GM12878 (cell line): ENCODE measurements around the gene COL5A1. TPM values are rescaled to one million over a fixed set of nuclear protein-coding genes. Genes with fewer than 3 reads are reported as not detected.

Experiments used
- ATAC-seq: fragments of 200-7000 bp; cut with Tn5 transposase; 3 replicates; pipeline ENCODE4 v1.9.1; 2020; ENCODE audit warnings: mild to moderate bottlenecking, moderate library complexity
- BruUV-seq: library from RNA; stranded (reverse); fragments of 400-500 nt; replicated peaks from 2 replicates; lab custom pipeline; 2021; lab: Mats Ljungman, UMichigan
- CTCF ChIA-PET: fragments of 300-600 bp; sonication (Branson Sonifier 250); formaldehyde crosslinking; extraction: SDS; loops from one replicate; lab custom pipeline; 2021; ENCODE audit warnings: inconsistent platforms; lab: Yijun Ruan, JAX
- POLR2A ChIA-PET: fragments of 350-600 bp; formaldehyde crosslinking; extraction: SDS; loops from one replicate; lab custom pipeline; 2021; ENCODE audit warnings: inconsistent platforms; lab: Charles Lee
- RAD21 ChIA-PET: fragments of 300-600 bp; sonication (Branson Sonifier 250); formaldehyde crosslinking; loops from one replicate; lab custom pipeline; 2023; ENCODE audit warnings: antibody characterized with exemption; ENCODE audit not compliant: unreplicated experiment; lab: Charles Lee
- SMC1A ChIA-PET: fragments of 300-600 bp; sonication (Branson Sonifier 250); formaldehyde crosslinking; loops from one replicate; lab custom pipeline; 2023; ENCODE audit not compliant: unreplicated experiment, uncharacterized antibody; lab: Charles Lee
- DNase-seq: peaks from one replicate; pipeline ENCODE4 v3.0.0-alpha.2; 2011; ENCODE audit warnings: low read depth, low spot score
- FAIRE-seq: peaks from 3 replicates; lab custom pipeline; 2011; peaks lifted over from hg19 to GRCh38; lab: Jason Lieb, UNC
- H2AFZ ChIP-seq: 2 replicates; pipeline ENCODE4 v1.6.0; 2011; ENCODE audit warnings: low read depth, low read length, control low read depth; ENCODE audit not compliant: control insufficient read depth
- H3K27ac ChIP-seq: 2 replicates; pipeline ENCODE4 v1.5.1; 2011; ENCODE audit warnings: control low read depth; ENCODE audit not compliant: control insufficient read depth, insufficient read depth
- H3K27me3 ChIP-seq, 2 experiments: replicated peaks in 1 of 2; 2 replicates each; pipeline versions ENCODE4 v1.6.0 to v1.6.1; 2011; ENCODE audit warnings: low read length in 1 of 2; ENCODE audit not compliant: control insufficient read depth in 2 of 2, insufficient read depth in 2 of 2
- H3K36me3 ChIP-seq, 2 experiments: 2 replicates each; pipeline ENCODE4 v1.5.1; 2011; ENCODE audit warnings: low read length in 1 of 2; ENCODE audit not compliant: control insufficient read depth in 2 of 2, insufficient read depth in 2 of 2
- H3K4me1 ChIP-seq: 2 replicates; pipeline ENCODE4 v1.6.1; 2011; ENCODE audit warnings: mild to moderate bottlenecking, low read length, moderate library complexity, mixed read lengths; ENCODE audit not compliant: control insufficient read depth, insufficient read depth
- H3K4me2 ChIP-seq: 2 replicates; pipeline ENCODE4 v1.6.0; 2011; ENCODE audit warnings: control low read depth; ENCODE audit not compliant: control insufficient read depth, insufficient read depth
- H3K4me3 ChIP-seq: fragments of 200-600 bp; sonication (generic); 2 replicates; pipeline ENCODE4 v1.5.1; 2016
- H3K79me2 ChIP-seq: 2 replicates; pipeline ENCODE4 v1.6.0; 2011; ENCODE audit warnings: low read length; ENCODE audit not compliant: control insufficient read depth, insufficient read depth
- H3K9ac ChIP-seq: 2 replicates; pipeline ENCODE4 v1.8.0; 2011; ENCODE audit warnings: low read length, control low read depth, mixed read lengths; ENCODE audit not compliant: control insufficient read depth, insufficient read depth
- H3K9me3 ChIP-seq: replicated peaks from 3 replicates; pipeline ENCODE4 v1.5.1; 2011; ENCODE audit warnings: mild to moderate bottlenecking, low read length; ENCODE audit not compliant: control insufficient read depth, insufficient read depth
- H4K20me1 ChIP-seq: 2 replicates; pipeline ENCODE4 v1.6.0; 2011; ENCODE audit not compliant: control insufficient read depth, insufficient read depth
- ASH2L ChIP-seq: fragments of 300-600, 200-600 bp; sonication (generic); IDR thresholded peaks from 2 replicates; pipeline ENCODE4 v1.6.1; 2017; ENCODE audit warnings: low read depth, mild to moderate bottlenecking, borderline replicate concordance
- BHLHE40 ChIP-seq, 2 experiments: fragments of 450-650 bp in 1 of 2; IDR thresholded peaks; 2 replicates each; pipeline ENCODE4 v1.6.1; 2011 to 2017; ENCODE audit warnings: low read depth in 2 of 2, borderline replicate concordance in 1 of 2, improper control_type of control experiment in 1 of 2, low read length in 1 of 2, mild to moderate bottlenecking in 1 of 2
- EED ChIP-seq: sonication (generic); IDR thresholded peaks from 2 replicates; pipeline ENCODE4 v1.6.1; 2016; ENCODE audit warnings: antibody characterized with exemption, low read depth
- IRF4 ChIP-seq: IDR thresholded peaks from 2 replicates; pipeline ENCODE4 v1.6.1; 2011; ENCODE audit warnings: low read depth, low read length
- MYB ChIP-seq: fragments of 150-350 bp; IDR thresholded peaks from 2 replicates; pipeline ENCODE4 v1.6.1; 2014; ENCODE audit warnings: mild to moderate bottlenecking, low read depth, low read length, borderline replicate concordance
- POU2F2 ChIP-seq: IDR thresholded peaks from 3 replicates; pipeline ENCODE4 v1.6.1; 2011; ENCODE audit warnings: low read depth, mild to moderate bottlenecking, low read length, borderline replicate concordance
- RBBP5 ChIP-seq: fragments of 200-600 bp; sonication (generic); conservative IDR thresholded peaks from 2 replicates; pipeline ENCODE4 v1.6.1; 2016
- SIN3A ChIP-seq: IDR thresholded peaks from 2 replicates; pipeline ENCODE4 v1.6.1; 2012; ENCODE audit warnings: low read depth, low read length, improper control_type of control experiment
- SMAD5 ChIP-seq: IDR thresholded peaks from 2 replicates; pipeline ENCODE4 v1.6.1; 2016; ENCODE audit warnings: antibody characterized with exemption, low read depth
- SREBF1 ChIP-seq: IDR thresholded peaks from 2 replicates; pipeline ENCODE4 v1.6.1; 2012; ENCODE audit warnings: mild to moderate bottlenecking, low read length
- STAT1 ChIP-seq: fragments of 450-650 bp; conservative IDR thresholded peaks from 2 replicates; pipeline ENCODE4 v1.6.1; 2014; ENCODE audit warnings: antibody characterized with exemption, mild to moderate bottlenecking
- SUPT20H ChIP-seq: IDR thresholded peaks from 2 replicates; pipeline ENCODE4 v1.6.1; 2011; ENCODE audit warnings: low read depth, mild to moderate bottlenecking, low read length, moderate library complexity, borderline replicate concordance; ENCODE audit not compliant: control insufficient read depth
- USF1 ChIP-seq: IDR thresholded peaks from 2 replicates; pipeline ENCODE4 v1.6.1; 2011; ENCODE audit warnings: borderline replicate concordance, low read depth, mild to moderate bottlenecking, moderate library complexity, mixed read lengths, low read length; ENCODE audit not compliant: insufficient read depth; ENCODE audit errors: extremely low read length
- ZNF384 ChIP-seq: IDR thresholded peaks from 2 replicates; pipeline ENCODE4 v1.6.1; 2012; ENCODE audit warnings: low read depth, mild to moderate bottlenecking, low read length, improper control_type of control experiment, borderline replicate concordance
- WGBS: methylation state at CpG from one replicate; pipeline ENCODE4 v1.1.6; 2016; ENCODE audit warnings: low lambda C conversion rate; ENCODE audit not compliant: insufficient replicate concordance, insufficient coverage; ENCODE audit errors: missing lambda C conversion rate; 5-methylcytosine and 5-hydroxymethylcytosine counted together
- in situ Hi-C: fragments of 300-500 bp; cut with MboI; formaldehyde crosslinking; loops from 9 replicates; pipeline ENCODE4 v1.14.3; 2018; ENCODE audit warnings: mixed read lengths
- intact Hi-C: fragments of 100-400 bp; cut with micrococcal nuclease; formaldehyde crosslinking; loops from one replicate; pipeline ENCODE4 v1.14.2; 2022; ENCODE audit not compliant: unreplicated experiment
- polyA plus RNA-seq, 11 experiments: library from polyadenylated mRNA; depleted of rRNA in 4 of 11; unstranded in 6 of 11; stranded (reverse) in 5 of 11; fragments of >200 nt; fragmentation: Nextera tagmentation in 4 of 11; fragmentation: Illumina TruSeq in 1 of 11; extraction: Ambion mirVana in 4 of 11; extraction: Trizol in 1 of 11; gene quantifications; 1 replicate in 1 of 11; 2 replicates in 10 of 11; pipeline versions ENCODE4 v1.2.1 to v1.2.3, GENCODE V29; 2011 to 2016; ENCODE audit warnings: inconsistent platforms in 2 of 11, missing spikeins in 2 of 11, low read depth in 1 of 11
- total RNA-seq, 4 experiments: library from RNA; depleted of rRNA in 3 of 4; stranded (reverse); fragments of >200 nt in 3 of 4; fragmentation: Illumina TruSeq in 1 of 4; extraction: Trizol in 1 of 4; gene quantifications; 2 replicates each; pipeline versions ENCODE4 v1.2.1 to v1.2.3, GENCODE V29; 2013 to 2021
- TF ChIP-seq, protein P1 (sequence below): IDR thresholded peaks from 2 replicates; pipeline ENCODE4 v1.6.1; 2011; ENCODE audit warnings: mild to moderate bottlenecking, low read depth, low read length, moderate library complexity; ENCODE audit not compliant: insufficient replicate concordance
- TF ChIP-seq, protein P2 (sequence below): fragments of 450-650 bp; formaldehyde crosslinking; IDR thresholded peaks from 2 replicates; pipeline ENCODE4 v1.4.0; 2020; ENCODE audit warnings: mild to moderate bottlenecking, moderate library complexity

COL5A1 gene
- total and polyA plus RNA-seq, 10 of the 15 experiments (the other 5 are each of a cell fraction or from before 2014, with no cell fraction given): under 0.01 to 0.15 (median 0.13) TPM; not detected in 4

- 41% methylated on average over 14 of the region's 14 CpGs for WGBS
- no peak for DNase-seq
- Histone ChIP-seq H2AFZ (no peak overlapping the region), H3K27ac (no peak overlapping the region), H3K9me3 (no peaks in the 10 kb centered on the region), H4K20me1 (no peaks in the 10 kb centered on the region), H3K9ac (no peak overlapping the region), H3K4me2 (no peak overlapping the region), H3K36me3 (no peaks in the 10 kb centered on the region), H3K4me1 (no peaks in the 10 kb centered on the region), H3K4me3 (no peak overlapping the region), H3K27me3 (peaks cover 0 to 2% of the 10 kb centered on the region in 2 experiments; a peak in 2 of 4 replicates), H3K79me2 (no peaks in the 10 kb centered on the region)
- no peak for FAIRE-seq
- no TSS peak for BruUV-seq
- ATAC-seq: no peak
- in situ Hi-C loops: no loop called here
- POLR2A ChIA-PET: no interaction called here
- SMC1A ChIA-PET: no interaction called here
- CTCF ChIA-PET: no interaction called here
- RAD21 ChIA-PET: no interaction called here
- intact Hi-C loops: no loop called here
- TF ChIP-seq SMAD5: no peak
- TF ChIP-seq SUPT20H: no peak
- TF ChIP-seq, protein P1, sequence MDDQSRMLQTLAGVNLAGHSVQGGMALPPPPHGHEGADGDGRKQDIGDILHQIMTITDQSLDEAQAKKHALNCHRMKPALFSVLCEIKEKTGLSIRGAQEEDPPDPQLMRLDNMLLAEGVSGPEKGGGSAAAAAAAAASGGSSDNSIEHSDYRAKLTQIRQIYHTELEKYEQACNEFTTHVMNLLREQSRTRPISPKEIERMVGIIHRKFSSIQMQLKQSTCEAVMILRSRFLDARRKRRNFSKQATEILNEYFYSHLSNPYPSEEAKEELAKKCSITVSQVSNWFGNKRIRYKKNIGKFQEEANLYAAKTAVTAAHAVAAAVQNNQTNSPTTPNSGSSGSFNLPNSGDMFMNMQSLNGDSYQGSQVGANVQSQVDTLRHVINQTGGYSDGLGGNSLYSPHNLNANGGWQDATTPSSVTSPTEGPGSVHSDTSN: no peak
- TF ChIP-seq, protein P2, sequence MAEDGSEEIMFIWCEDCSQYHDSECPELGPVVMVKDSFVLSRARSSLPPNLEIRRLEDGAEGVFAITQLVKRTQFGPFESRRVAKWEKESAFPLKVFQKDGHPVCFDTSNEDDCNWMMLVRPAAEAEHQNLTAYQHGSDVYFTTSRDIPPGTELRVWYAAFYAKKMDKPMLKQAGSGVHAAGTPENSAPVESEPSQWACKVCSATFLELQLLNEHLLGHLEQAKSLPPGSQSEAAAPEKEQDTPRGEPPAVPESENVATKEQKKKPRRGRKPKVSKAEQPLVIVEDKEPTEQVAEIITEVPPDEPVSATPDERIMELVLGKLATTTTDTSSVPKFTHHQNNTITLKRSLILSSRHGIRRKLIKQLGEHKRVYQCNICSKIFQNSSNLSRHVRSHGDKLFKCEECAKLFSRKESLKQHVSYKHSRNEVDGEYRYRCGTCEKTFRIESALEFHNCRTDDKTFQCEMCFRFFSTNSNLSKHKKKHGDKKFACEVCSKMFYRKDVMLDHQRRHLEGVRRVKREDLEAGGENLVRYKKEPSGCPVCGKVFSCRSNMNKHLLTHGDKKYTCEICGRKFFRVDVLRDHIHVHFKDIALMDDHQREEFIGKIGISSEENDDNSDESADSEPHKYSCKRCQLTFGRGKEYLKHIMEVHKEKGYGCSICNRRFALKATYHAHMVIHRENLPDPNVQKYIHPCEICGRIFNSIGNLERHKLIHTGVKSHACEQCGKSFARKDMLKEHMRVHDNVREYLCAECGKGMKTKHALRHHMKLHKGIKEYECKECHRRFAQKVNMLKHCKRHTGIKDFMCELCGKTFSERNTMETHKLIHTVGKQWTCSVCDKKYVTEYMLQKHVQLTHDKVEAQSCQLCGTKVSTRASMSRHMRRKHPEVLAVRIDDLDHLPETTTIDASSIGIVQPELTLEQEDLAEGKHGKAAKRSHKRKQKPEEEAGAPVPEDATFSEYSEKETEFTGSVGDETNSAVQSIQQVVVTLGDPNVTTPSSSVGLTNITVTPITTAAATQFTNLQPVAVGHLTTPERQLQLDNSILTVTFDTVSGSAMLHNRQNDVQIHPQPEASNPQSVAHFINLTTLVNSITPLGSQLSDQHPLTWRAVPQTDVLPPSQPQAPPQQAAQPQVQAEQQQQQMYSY: no peak
- no peak for TF ChIP-seq ZNF384
- no peak for TF ChIP-seq RBBP5
- TF ChIP-seq STAT1: no peak
- TF ChIP-seq SREBF1: no peak
- no peak for TF ChIP-seq SIN3A
- no peak for TF ChIP-seq EED
- no peak for TF ChIP-seq BHLHE40 (IDR thresholded peaks at IDR 0.05; ENCODE audit: borderline replicate concordance in 1 of 2, low read depth in 2 of 2, low read length in 1 of 2)
- no peak for TF ChIP-seq ASH2L
- no peak for TF ChIP-seq USF1
- TF ChIP-seq MYB: no peak
- no peak for TF ChIP-seq IRF4
- TF ChIP-seq POU2F2: no peak
These were observed 17.4 kb upstream of the COL5A1 start for GRCh38 chr9:134624137-134624591.
